Skeletal muscle tissue (tissue), 4 donors: ENCODE data around the gene KCTD15. TPM values are rescaled to one million over a fixed set of nuclear protein-coding genes. Genes with fewer than 3 reads are reported as not detected.

Experiments
- H3K27ac ChIP-seq: one replicate; pipeline ENCODE4 v1.7.0; 2013; ENCODE audit warnings: mild to moderate bottlenecking, low read depth, low read length, inconsistent platforms
- H3K27me3 ChIP-seq, 3 donors: one replicate each; pipeline ENCODE4 v1.7.0; 2013; ENCODE audit warnings: low read length in 3 of 3; ENCODE audit not compliant: control insufficient read depth in 3 of 3, insufficient read depth in 3 of 3
- H3K36me3 ChIP-seq, 3 donors: one replicate each; pipeline ENCODE4 v1.7.0; 2013; ENCODE audit warnings: low read length in 3 of 3; ENCODE audit not compliant: control insufficient read depth in 3 of 3, insufficient read depth in 3 of 3
- H3K4me1 ChIP-seq, 3 donors: one replicate each; pipeline ENCODE4 v1.7.0; 2013; ENCODE audit warnings: low read length in 3 of 3, mild to moderate bottlenecking in 3 of 3; ENCODE audit not compliant: control insufficient read depth in 3 of 3, insufficient read depth in 3 of 3
- H3K4me3 ChIP-seq, 3 donors: one replicate each; pipeline ENCODE4 v1.7.0; 2013; ENCODE audit warnings: low read length in 3 of 3
- H3K9ac ChIP-seq, 3 donors: one replicate each; pipeline ENCODE4 v1.7.0; 2013; ENCODE audit warnings: low read length in 3 of 3, mild to moderate bottlenecking in 3 of 3, moderate library complexity in 2 of 3, low read depth in 1 of 3
- H3K9me3 ChIP-seq, 3 donors: one replicate each; pipeline ENCODE4 v1.7.0; 2013; ENCODE audit warnings: low read length in 3 of 3; ENCODE audit not compliant: control insufficient read depth in 3 of 3
- total RNA-seq: library from RNA; depleted of rRNA; stranded (reverse); fragments of >200 nt; gene quantifications from one replicate; pipeline ENCODE4 v1.2.3, GENCODE V29; 2014
- donor health status: Osteomylitis.

KCTD15 gene
- total RNA-seq, 1 donor from 2014 or later: 34.4 TPM

DNA sequence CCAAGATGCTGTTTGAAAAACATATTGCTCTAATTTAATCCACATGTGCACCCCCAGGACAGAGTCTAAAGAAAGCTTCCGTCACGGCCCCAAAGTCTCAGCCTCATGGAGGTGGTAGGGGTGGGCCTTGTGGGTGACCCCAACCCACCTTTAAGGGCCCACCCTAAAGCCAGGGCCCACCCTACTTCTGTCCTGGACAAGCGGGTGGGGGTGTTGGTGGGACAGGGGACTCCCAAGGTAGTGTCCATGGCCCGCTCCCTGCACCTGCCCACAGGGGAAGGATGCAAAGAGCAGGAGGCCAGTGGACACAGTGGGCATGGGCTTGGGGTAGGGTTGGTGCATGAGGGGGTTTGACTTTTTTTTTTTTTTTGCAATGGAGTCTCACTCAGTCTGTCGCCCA lies 66.8 kb downstream of the KCTD15 start:
- peaks cover 0 to 3% (median 3%) of the 10 kb centered on the region in 3 donors for H3K4me1 ChIP-seq
- no peak overlapping the region for H3K9ac ChIP-seq
- H3K36me3 ChIP-seq: no peaks in the 10 kb centered on the region
- peaks cover 0 to 9% (median 0%) of the 10 kb centered on the region in 3 donors for H3K27me3 ChIP-seq
- H3K4me3 ChIP-seq: no peak overlapping the region
- no peak overlapping the region for H3K27ac ChIP-seq
- no peaks in the 10 kb centered on the region for H3K9me3 ChIP-seq

DNA sequence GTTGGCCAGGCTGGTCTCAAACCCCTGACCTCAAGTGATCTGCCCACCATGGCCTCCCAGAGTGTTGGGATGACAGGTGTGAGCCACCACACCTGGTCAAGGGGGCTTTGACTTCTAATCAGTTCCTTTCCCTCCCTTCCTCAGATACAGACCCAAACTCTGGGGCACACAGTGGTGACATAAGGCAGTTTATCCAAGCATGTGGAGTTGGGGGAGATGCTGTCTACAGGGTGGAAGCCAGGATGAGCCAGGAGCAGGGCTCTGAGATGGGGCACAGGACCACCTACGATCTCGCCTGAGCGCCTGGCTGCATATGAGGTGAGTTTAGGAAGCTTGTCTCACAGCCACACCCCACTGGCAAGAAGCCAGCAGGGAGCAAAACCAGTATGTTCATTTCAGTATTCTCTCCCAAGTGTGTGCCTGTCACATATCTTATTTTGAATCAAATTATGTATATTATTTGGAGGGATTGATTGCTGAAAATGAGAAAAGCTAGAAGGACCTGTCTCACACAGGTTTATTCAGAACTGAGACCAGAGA lies 67.7 kb downstream of the KCTD15 start:
- no peaks in the 10 kb centered on the region for H3K36me3 ChIP-seq
- no peak overlapping the region for H3K27ac ChIP-seq
- H3K9ac ChIP-seq: no peak overlapping the region
- no peak overlapping the region for H3K4me3 ChIP-seq
- H3K9me3 ChIP-seq: no peaks in the 10 kb centered on the region
- H3K4me1 ChIP-seq: peaks cover 6 to 11% (median 11%) of the 10 kb centered on the region in 3 donors
- peaks cover 0 to 9% (median 5%) of the 10 kb centered on the region in 3 donors for H3K27me3 ChIP-seq

DNA sequence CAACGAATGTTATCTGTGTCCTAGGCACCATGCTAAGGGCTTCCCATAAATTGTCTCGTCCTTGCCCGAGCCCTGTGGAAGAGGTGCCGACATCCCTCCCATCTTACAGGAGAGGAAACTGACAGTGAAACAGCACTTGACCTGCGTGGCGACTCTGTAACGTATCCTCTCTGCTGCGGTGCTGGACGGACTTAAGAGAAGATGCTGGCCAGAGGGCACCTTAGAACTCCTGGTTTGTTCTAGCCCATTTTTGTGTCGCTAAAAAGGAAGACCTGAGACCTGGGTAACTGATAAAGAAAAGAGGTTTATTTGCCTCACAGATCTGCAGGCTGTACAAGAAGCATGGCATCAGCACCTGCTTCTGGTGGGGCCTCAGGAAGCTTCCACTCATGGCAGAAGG lies 68.6 kb downstream of the KCTD15 start:
- Histone ChIP-seq H3K4me3 (no peak overlapping the region), H3K9ac (no peak overlapping the region), H3K9me3 (no peaks in the 10 kb centered on the region), H3K4me1 (peaks cover 6 to 11% (median 11%) of the 10 kb centered on the region in 3 donors), H3K27ac (no peak overlapping the region), H3K27me3 (peaks cover 0 to 6% (median 5%) of the 10 kb centered on the region in 3 donors), H3K36me3 (no peaks in the 10 kb centered on the region)

Other genes with a start within 250 kb of the KCTD15 start
- not detected for gene CHST8, start 174.9 kb upstream of the KCTD15 start, total RNA-seq